Stomach (tissue), 4 donors: ENCODE data around the gene RPH3AL.

Source experiments
- EP300 ChIP-seq: sonication (generic); formaldehyde crosslinking; IDR thresholded peaks from one replicate; pipeline ENCODE4 v1.6.1; 2017; ENCODE audit warnings: antibody characterized with exemption
- POLR2A ChIP-seq, 4 donors: fragments of 450-650 bp; IDR thresholded peaks; one replicate each; pipeline ENCODE4 v1.6.1; 2016; ENCODE audit warnings: antibody characterized with exemption in 4 of 4, control low read depth in 2 of 4, mild to moderate bottlenecking in 1 of 4, moderate library complexity in 1 of 4
- POLR2AphosphoS5 ChIP-seq, 3 donors: sonication (generic); formaldehyde crosslinking; IDR thresholded peaks; one replicate each; pipeline ENCODE4 v1.6.1; 2016; ENCODE audit warnings: antibody characterized with exemption in 3 of 3
- TF ChIP-seq, protein P1 (sequence below), 7 experiments: fragments of 450-650 bp in 4 of 7; fragments of 200-600 bp in 3 of 7; sonication (generic) in 3 of 7; IDR thresholded peaks; one replicate each; pipeline ENCODE4 v1.5.1; 2016 to 2019; ENCODE audit warnings: antibody characterized with exemption in 7 of 7, control low read depth in 2 of 7, mild to moderate bottlenecking in 1 of 7

GRCh38 chr17:381941-382643 lies 29.5 kb upstream of the RPH3AL start:
- TF ChIP-seq, protein P1, sequence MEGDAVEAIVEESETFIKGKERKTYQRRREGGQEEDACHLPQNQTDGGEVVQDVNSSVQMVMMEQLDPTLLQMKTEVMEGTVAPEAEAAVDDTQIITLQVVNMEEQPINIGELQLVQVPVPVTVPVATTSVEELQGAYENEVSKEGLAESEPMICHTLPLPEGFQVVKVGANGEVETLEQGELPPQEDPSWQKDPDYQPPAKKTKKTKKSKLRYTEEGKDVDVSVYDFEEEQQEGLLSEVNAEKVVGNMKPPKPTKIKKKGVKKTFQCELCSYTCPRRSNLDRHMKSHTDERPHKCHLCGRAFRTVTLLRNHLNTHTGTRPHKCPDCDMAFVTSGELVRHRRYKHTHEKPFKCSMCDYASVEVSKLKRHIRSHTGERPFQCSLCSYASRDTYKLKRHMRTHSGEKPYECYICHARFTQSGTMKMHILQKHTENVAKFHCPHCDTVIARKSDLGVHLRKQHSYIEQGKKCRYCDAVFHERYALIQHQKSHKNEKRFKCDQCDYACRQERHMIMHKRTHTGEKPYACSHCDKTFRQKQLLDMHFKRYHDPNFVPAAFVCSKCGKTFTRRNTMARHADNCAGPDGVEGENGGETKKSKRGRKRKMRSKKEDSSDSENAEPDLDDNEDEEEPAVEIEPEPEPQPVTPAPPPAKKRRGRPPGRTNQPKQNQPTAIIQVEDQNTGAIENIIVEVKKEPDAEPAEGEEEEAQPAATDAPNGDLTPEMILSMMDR (IDR thresholded peaks at IDR 0.05), result no peak
- no peak for TF ChIP-seq EP300
- no peak for TF ChIP-seq POLR2A (IDR thresholded peaks at IDR 0.05)
- TF ChIP-seq POLR2AphosphoS5 (IDR thresholded peaks at IDR 0.05), result no peak
